Upper lobe of right lung (tissue), 1 donor: Measurements from ENCODE around the gene ATP5MC3. TPM values are rescaled to one million over a fixed set of nuclear protein-coding genes. Genes with fewer than 3 reads are reported as not detected.

Experiments used
- ATAC-seq: fragments of 200-7000 bp; cut with Tn5 transposase; one replicate; pipeline ENCODE4 v1.9.1; 2020; ENCODE audit warnings: mild to moderate bottlenecking, moderate library complexity
- DNase-seq: peaks from one replicate; pipeline ENCODE4 v3.0.0-alpha.2; 2020
- H3K27ac ChIP-seq: fragments of 200-600 bp; one replicate; pipeline ENCODE4 v1.8.0; 2022
- H3K27me3 ChIP-seq: fragments of 200-600 bp; one replicate; pipeline ENCODE4 v1.8.0; 2022; ENCODE audit warnings: mild to moderate bottlenecking
- H3K36me3 ChIP-seq: fragments of 200-600 bp; one replicate; pipeline ENCODE4 v1.8.0; 2022
- H3K4me1 ChIP-seq: fragments of 200-600 bp; one replicate; pipeline ENCODE4 v1.8.0; 2022
- H3K4me3 ChIP-seq: fragments of 200-600 bp; one replicate; pipeline ENCODE4 v1.8.0; 2022; ENCODE audit warnings: mild to moderate bottlenecking
- H3K9me3 ChIP-seq: fragments of 200-600 bp; one replicate; pipeline ENCODE4 v1.8.0; 2022
- intact Hi-C: fragments of 100-400 bp; cut with DNase I; formaldehyde crosslinking; loops from one replicate; pipeline ENCODE4 v1.11.0; 2022
- total RNA-seq: library from RNA; stranded (reverse); fragmentation: NEBNext Ultra II Directional; extraction: Animal tissue kit (Norgen Biotek cat#: 25700); gene quantifications from one replicate; pipeline ENCODE4 v1.2.1, GENCODE V29; 2021
- TF ChIP-seq, protein P1 (sequence below): fragments of 200-600 bp; IDR thresholded peaks from one replicate; pipeline ENCODE4 v1.8.0; 2022; ENCODE audit warnings: antibody characterized with exemption
- donor health status: DM: no; HTN: yes; CAD: no; lungs with severe emphysema.

Gene ATP5MC3
- total RNA-seq, 1 donor from 2014 or later, result 113 TPM

DNA sequence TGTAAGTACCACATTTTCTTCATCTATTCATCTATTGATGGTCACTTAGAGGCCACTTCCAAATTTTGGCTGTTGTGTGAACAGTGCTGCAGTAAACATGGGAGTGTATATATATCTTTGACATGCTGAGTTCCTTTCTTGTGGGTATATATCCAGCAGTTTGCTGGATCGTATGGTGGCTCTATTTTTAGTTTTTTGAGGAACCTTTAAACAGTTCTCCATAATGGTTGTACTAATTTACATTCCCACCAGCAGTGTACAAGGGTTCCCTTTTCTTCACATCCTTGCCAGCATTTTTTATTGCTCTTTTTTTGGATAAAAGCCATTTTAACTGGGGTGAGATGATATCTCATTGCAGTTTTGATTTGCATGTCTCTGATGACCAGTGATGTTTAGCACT, 7.3 kb upstream of the ATP5MC3 start:
- intact Hi-C loops, result no loop called here
- H3K27ac ChIP-seq, result no peak overlapping the region
- no peak for ATAC-seq

DNA sequence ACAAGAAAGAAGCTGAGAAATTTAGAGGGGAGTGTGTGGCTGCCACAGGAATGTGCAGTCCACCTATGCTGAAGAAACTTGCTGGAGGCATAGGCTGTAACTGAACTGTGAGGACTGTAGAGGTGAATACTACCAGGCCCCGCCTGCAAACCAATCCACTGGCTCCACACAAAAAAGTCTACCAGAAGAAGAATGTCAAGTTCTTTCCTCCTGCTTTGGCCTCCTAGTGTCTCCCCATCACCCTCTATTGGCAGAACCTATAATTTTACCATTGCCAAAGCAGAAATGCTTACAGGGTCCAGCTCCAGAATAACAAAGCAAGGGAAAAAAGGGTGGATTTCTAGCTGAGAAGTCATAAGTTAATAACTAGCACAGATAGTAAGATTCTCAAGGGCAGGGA, 5.9 kb upstream of the ATP5MC3 start:
- no peaks in the 10 kb centered on the region for H3K9me3 ChIP-seq
- H3K27me3 ChIP-seq, result no peaks in the 10 kb centered on the region
- H3K36me3 ChIP-seq, result no peaks in the 10 kb centered on the region
- ATAC-seq (no peak), DNase-seq (no peak)
- H3K4me3 ChIP-seq, result no peak overlapping the region
- intact Hi-C loops, result no loop called here
- TF ChIP-seq, protein P1, sequence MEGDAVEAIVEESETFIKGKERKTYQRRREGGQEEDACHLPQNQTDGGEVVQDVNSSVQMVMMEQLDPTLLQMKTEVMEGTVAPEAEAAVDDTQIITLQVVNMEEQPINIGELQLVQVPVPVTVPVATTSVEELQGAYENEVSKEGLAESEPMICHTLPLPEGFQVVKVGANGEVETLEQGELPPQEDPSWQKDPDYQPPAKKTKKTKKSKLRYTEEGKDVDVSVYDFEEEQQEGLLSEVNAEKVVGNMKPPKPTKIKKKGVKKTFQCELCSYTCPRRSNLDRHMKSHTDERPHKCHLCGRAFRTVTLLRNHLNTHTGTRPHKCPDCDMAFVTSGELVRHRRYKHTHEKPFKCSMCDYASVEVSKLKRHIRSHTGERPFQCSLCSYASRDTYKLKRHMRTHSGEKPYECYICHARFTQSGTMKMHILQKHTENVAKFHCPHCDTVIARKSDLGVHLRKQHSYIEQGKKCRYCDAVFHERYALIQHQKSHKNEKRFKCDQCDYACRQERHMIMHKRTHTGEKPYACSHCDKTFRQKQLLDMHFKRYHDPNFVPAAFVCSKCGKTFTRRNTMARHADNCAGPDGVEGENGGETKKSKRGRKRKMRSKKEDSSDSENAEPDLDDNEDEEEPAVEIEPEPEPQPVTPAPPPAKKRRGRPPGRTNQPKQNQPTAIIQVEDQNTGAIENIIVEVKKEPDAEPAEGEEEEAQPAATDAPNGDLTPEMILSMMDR, result peak; percentile 20
- H3K4me1 ChIP-seq, result no peaks in the 10 kb centered on the region
- H3K27ac ChIP-seq, result no peak overlapping the region

More for the DNA sequence above, 7.3 kb upstream of the ATP5MC3 start:
- Histone ChIP-seq H3K9me3 (no peaks in the 10 kb centered on the region), H3K4me1 (no peaks in the 10 kb centered on the region), H3K4me3 (no peak overlapping the region), H3K36me3 (no peaks in the 10 kb centered on the region), H3K27me3 (no peaks in the 10 kb centered on the region)
- no peak for DNase-seq
- TF ChIP-seq, protein P1, result no peak

DNA sequence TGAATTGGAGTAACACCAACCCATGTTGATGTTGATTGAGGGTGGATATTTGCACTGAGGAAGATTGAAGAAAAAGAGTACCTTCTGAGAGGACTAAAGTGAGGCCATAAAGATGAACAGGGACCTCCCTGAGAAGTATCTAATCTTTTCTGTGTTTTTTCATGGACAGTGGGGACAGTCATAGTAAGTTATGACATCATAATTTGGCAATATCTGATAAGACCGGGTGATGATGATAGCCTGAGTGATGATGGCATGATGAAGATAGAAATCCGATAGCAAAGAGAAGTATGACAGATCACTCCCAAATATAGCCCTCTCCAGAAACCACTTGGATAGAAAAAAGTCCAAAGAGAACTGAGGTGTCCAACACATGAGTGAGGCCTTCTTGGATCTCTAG, 2.2 kb upstream of the ATP5MC3 start:
- peaks cover 15% of the 10 kb centered on the region for H3K36me3 ChIP-seq
- no peak for ATAC-seq
- no peak for DNase-seq
- intact Hi-C loops, result no loop called here
- no peak overlapping the region for H3K4me3 ChIP-seq
- no peaks in the 10 kb centered on the region for H3K4me1 ChIP-seq
- H3K27me3 ChIP-seq, result no peaks in the 10 kb centered on the region
- TF ChIP-seq, protein P1, result no peak
- no peak overlapping the region for H3K27ac ChIP-seq
- no peaks in the 10 kb centered on the region for H3K9me3 ChIP-seq

DNA sequence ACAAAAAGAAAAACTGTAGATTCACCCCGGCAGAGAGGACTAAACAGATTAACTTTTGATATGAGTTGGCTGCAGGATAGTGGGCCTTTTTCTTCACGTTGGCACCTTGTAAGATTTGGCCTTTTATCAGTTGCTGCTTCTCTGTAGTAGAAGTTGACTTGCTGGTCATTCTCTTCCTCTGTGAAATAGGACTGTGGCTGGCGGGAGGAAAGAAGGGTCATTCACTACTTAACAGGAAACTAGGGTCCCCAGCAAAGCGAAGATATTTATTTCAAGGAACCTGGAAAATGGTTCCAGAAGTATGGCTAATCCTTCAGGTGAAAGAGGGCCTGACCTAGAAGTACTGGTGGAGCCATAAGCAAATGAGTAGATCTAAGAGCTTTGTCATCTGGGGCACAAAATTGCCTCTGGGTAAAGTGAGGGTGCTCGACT, 383 bp upstream of the ATP5MC3 start:
- Histone ChIP-seq H3K4me3 (peak overlapping the region; percentile 85), H3K4me1 (no peaks in the 10 kb centered on the region), H3K27me3 (no peaks in the 10 kb centered on the region), H3K9me3 (no peaks in the 10 kb centered on the region), H3K27ac (peak overlapping the region; percentile 88), H3K36me3 (peaks cover 33% of the 10 kb centered on the region)
- TF ChIP-seq, protein P1, result no peak
- DNase-seq, result no peak
- intact Hi-C loops, result no loop called here
- ATAC-seq, result no peak

DNA sequence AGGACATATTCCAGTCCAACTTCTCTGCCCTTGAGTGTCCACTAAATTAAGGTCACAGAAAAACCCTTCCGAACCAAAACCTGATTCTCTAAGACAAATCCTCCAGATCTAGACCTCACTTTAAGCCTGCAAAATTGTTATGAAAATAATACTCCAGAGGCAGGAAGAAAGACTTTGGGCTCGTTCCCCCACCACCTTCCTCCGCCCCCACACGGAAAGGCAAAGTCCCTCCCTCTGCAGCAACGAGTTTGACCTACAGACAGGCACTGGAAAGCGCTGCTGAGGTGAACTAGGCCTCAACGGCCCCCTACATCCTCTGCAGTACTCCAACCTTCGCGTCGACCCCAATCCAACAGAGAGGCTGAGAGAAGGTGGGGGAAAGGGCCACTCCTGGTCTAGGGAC, 808 bp downstream of the ATP5MC3 start:
- H3K4me3 ChIP-seq, result peak overlapping the region; percentile 85
- no peaks in the 10 kb centered on the region for H3K27me3 ChIP-seq
- TF ChIP-seq, protein P1, result no peak
- H3K4me1 ChIP-seq, result no peaks in the 10 kb centered on the region
- ATAC-seq, result peak; percentile 77
- peaks cover 43% of the 10 kb centered on the region for H3K36me3 ChIP-seq
- H3K9me3 ChIP-seq, result no peaks in the 10 kb centered on the region
- peak; percentile 70 for DNase-seq
- intact Hi-C loops, result no loop called here
- H3K27ac ChIP-seq, result peak overlapping the region; percentile 88

DNA sequence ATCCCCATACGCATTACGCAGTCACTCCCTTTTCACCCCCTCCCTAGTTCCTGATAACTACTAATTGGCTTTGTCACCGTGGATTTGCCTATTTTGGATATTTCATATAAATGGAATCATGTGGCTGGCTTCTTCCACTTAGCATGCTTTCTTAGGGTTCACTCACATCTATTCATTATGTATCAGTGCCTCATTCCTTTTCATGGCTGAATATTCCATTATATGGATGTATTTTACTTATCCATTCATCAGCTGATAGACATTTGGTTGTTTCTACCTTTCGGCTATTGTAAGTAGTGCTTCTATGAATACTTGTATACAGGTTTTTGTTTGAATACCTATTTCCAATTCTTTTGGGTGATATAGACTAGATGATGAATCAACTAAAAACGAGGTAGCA, 4.9 kb downstream of the ATP5MC3 start:
- Histone ChIP-seq H3K27ac (no peak overlapping the region), H3K4me1 (no peaks in the 10 kb centered on the region), H3K36me3 (peaks cover 50% of the 10 kb centered on the region), H3K4me3 (no peak overlapping the region), H3K9me3 (no peaks in the 10 kb centered on the region), H3K27me3 (no peaks in the 10 kb centered on the region)
- intact Hi-C loops, result no loop called here
- ATAC-seq (no peak), DNase-seq (no peak)
- TF ChIP-seq, protein P1, result no peak
